Esophagus muscularis mucosa (tissue), 4 donors: ENCODE data around the gene RGS1.

ENCODE experiments used
- EP300 ChIP-seq: sonication (generic); formaldehyde crosslinking; IDR thresholded peaks from one replicate; pipeline ENCODE4 v1.6.1; 2017; ENCODE audit warnings: antibody characterized with exemption
- POLR2A ChIP-seq: fragments of 450-650 bp; IDR thresholded peaks from one replicate; pipeline ENCODE4 v1.6.1; 2017; ENCODE audit warnings: antibody characterized with exemption, moderate library complexity, mild to moderate bottlenecking, low read depth
- POLR2AphosphoS5 ChIP-seq, 2 donors: sonication (generic); formaldehyde crosslinking; IDR thresholded peaks; one replicate each; pipeline ENCODE4 v1.6.1; 2017; ENCODE audit warnings: antibody characterized with exemption in 2 of 2
- TF ChIP-seq, protein P1 (sequence below), 3 experiments: fragments of 200-600 bp in 2 of 3; fragments of 450-650 bp in 1 of 3; sonication (generic) in 2 of 3; IDR thresholded peaks; one replicate each; pipeline ENCODE4 v1.5.1; 2017 to 2019; ENCODE audit warnings: antibody characterized with exemption in 3 of 3, mild to moderate bottlenecking in 2 of 3, moderate library complexity in 1 of 3

DNA sequence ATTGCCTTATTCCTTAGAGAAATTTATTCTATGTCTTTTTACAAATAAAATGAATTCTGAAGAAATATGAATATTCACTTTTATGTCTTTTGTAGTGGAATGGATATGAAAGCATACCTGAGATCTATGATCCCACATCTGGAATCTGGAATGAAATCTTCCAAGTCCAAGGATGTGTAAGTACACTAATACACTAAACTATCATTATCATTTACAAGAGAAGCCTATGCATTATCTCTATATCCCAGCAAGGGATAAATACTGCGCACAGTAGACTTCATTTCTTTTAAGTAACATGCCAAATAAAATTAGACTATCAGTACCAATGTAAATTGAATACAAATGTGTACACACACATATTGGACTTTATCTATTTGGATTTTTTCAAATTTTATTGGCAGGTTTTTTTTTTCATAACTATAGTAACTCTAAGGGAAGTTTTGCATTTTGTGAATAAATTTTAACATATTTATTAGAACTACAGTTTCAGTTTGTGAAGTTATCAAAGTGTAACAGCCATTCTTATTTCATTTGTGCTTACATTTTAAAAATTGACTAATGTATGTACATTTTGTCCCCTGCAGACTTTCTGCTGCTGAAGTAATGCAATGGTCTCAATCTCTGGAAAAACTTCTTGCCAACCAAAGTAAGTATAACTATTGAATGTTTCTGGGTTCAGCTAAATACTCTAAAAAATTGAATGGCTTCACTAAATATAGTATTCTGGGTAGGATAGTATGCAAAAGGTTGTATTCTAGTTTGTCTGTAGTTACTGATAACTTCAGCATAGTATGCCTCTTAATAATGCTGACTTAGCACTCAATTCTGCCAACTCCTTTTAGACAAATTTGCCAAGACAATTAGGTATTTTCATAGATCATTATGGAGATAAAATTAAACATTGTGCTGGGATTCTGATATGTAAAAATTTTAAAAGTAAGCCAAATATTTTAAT lies 894 bp downstream of the RGS1 start:
- TF ChIP-seq POLR2A (no peak), POLR2AphosphoS5 (IDR thresholded peaks at IDR 0.05) (no peak), EP300 (no peak)
- TF ChIP-seq, protein P1, sequence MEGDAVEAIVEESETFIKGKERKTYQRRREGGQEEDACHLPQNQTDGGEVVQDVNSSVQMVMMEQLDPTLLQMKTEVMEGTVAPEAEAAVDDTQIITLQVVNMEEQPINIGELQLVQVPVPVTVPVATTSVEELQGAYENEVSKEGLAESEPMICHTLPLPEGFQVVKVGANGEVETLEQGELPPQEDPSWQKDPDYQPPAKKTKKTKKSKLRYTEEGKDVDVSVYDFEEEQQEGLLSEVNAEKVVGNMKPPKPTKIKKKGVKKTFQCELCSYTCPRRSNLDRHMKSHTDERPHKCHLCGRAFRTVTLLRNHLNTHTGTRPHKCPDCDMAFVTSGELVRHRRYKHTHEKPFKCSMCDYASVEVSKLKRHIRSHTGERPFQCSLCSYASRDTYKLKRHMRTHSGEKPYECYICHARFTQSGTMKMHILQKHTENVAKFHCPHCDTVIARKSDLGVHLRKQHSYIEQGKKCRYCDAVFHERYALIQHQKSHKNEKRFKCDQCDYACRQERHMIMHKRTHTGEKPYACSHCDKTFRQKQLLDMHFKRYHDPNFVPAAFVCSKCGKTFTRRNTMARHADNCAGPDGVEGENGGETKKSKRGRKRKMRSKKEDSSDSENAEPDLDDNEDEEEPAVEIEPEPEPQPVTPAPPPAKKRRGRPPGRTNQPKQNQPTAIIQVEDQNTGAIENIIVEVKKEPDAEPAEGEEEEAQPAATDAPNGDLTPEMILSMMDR (IDR thresholded peaks at IDR 0.05): no peak
